Lower leg skin (tissue), 4 donors: ENCODE measurements around the gene DNAJB9. TPM values are rescaled to one million over a fixed set of nuclear protein-coding genes. Genes with fewer than 3 reads are reported as not detected.

Experiments used
- DNase-seq, 2 donors: peaks; one replicate each; pipeline ENCODE4 v3.0.0-alpha.2; 2019; ENCODE audit warnings: low spot score in 2 of 2
- H3K4me3 ChIP-seq: fragments of 200-600 bp; sonication (generic); 2 replicates; pipeline ENCODE4 v1.5.1; 2017; ENCODE audit warnings: mild to moderate bottlenecking, low read depth; ENCODE audit not compliant: poor library complexity, severe bottlenecking
- CTCF ChIP-seq, 3 donors: fragments of 450-650 bp; IDR thresholded peaks; one replicate each; pipeline ENCODE4 v1.5.1; 2016; ENCODE audit warnings: antibody characterized with exemption in 3 of 3, mild to moderate bottlenecking in 3 of 3, moderate library complexity in 2 of 3
- POLR2A ChIP-seq, 2 donors: fragments of 450-650 bp; IDR thresholded peaks; one replicate each; pipeline ENCODE4 v1.6.1; 2016 to 2017; ENCODE audit warnings: antibody characterized with exemption in 2 of 2, mild to moderate bottlenecking in 1 of 2, moderate library complexity in 1 of 2
- WGBS, 2 donors: methylation state at CpG; one replicate each; pipeline ENCODE4 v1.1.5; 2018; 5-methylcytosine and 5-hydroxymethylcytosine counted together
- intact Hi-C: fragments of 100-400 bp; cut with DNase I; formaldehyde crosslinking; loops from one replicate; pipeline ENCODE4 v1.15.0; 2023; ENCODE audit warnings: low total_unique reads
- total RNA-seq, 4 donors: library from RNA; depleted of rRNA; stranded (reverse); fragments of >200 nt; gene quantifications; one replicate each; pipeline ENCODE4 v1.1.0, GENCODE V29; 2016

The DNAJB9 gene
- total RNA-seq, 4 donors from 2014 or later, result 13.2 to 41.9 (median 29.7) TPM

- H3K4me3 ChIP-seq, result no peak overlapping the region
- intact Hi-C loops, result no loop called here
- no peak for DNase-seq
- 91 to 96% methylated on average over 4 of the region's 4 CpGs for WGBS, 2 donors
- TF ChIP-seq CTCF (IDR thresholded peaks at IDR 0.05), result no peak
- TF ChIP-seq POLR2A (IDR thresholded peaks at IDR 0.05), result no peak
Observed at GRCh38 chr7:108561047-108561619, 8.5 kb upstream of the DNAJB9 start.

DNA sequence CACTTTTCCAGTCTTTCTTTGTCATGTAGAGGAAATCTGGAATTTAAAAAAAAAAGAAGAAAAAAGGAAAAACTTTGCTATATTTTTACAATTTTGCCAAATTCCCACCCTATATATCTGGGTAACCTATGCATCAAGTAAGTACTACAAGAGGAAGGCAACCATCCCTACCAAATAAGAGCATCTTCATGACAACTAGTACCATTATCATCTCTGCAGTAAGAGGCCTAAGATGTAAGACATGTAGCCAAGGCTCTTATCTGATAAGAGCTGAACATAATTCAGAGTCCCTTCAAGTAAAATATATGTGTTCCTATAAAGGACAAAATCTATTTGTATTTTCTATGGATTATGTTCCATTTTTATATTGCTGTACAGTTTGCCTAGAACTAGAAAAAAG, 3.7 kb upstream of the DNAJB9 start:
- TF ChIP-seq POLR2A (IDR thresholded peaks at IDR 0.05) (no peak), CTCF (IDR thresholded peaks at IDR 0.05) (no peak)
- intact Hi-C loops, result no loop called here
- H3K4me3 ChIP-seq, result no peak overlapping the region
- DNase-seq, result no peak

- no peak for TF ChIP-seq POLR2A (IDR thresholded peaks at IDR 0.05)
- TF ChIP-seq CTCF (IDR thresholded peaks at IDR 0.05), result no peak
- WGBS, 2 donors, result 15 to 21% methylated on average over 23 to 24 of the region's 24 CpGs
Observed at GRCh38 chr7:108568801-108569380, 783 bp upstream of the DNAJB9 start.

GRCh38 chr7:108570146-108570755, 577 bp downstream of the DNAJB9 start:
- WGBS, 2 donors, result 0% methylated on average over 36 of the region's 36 CpGs
- H3K4me3 ChIP-seq, result peak overlapping the region; percentile 89
- peak; percentile 32 to 84 for DNase-seq
- intact Hi-C loops, result no loop called here
- no peak for TF ChIP-seq POLR2A (IDR thresholded peaks at IDR 0.05)
- no peak for TF ChIP-seq CTCF (IDR thresholded peaks at IDR 0.05)

More at GRCh38 chr7:108568801-108569380, 783 bp upstream of the DNAJB9 start:
- intact Hi-C loops, result no loop called here
- H3K4me3 ChIP-seq, result peak overlapping the region; percentile 57
- DNase-seq, result no peak

GRCh38 chr7:108572480-108572879, 2.8 kb downstream of the DNAJB9 start:
- no peak for DNase-seq
- TF ChIP-seq POLR2A (IDR thresholded peaks at IDR 0.05) (no peak), CTCF (IDR thresholded peaks at IDR 0.05) (no peak)
- intact Hi-C loops, result no loop called here
- no peak overlapping the region for H3K4me3 ChIP-seq
- WGBS, 2 donors, result 95 to 97% methylated on average over 2 of the region's 2 CpGs
